HepG2 (cell line): ENCODE results near the gene CHIC2. TPM values are rescaled to one million over a fixed set of nuclear protein-coding genes. Genes with fewer than 3 reads are reported as not detected.

Experiments used
- HNRNPUL1 ChIP-seq: fragments of 200-400 bp; formaldehyde crosslinking; IDR thresholded peaks from 2 replicates; pipeline ENCODE4 v1.6.1; 2017; ENCODE audit warnings: low read depth, mild to moderate bottlenecking, low read length, moderate library complexity
- NFE2L1 ChIP-seq: sonication (generic); formaldehyde crosslinking; IDR thresholded peaks from 2 replicates; pipeline ENCODE4 v1.4.0; 2020; ENCODE audit warnings: missing genetic modification reagents, mild to moderate bottlenecking, borderline replicate concordance
- PATZ1 ChIP-seq: sonication (generic); formaldehyde crosslinking; IDR thresholded peaks from 2 replicates; pipeline ENCODE4 v1.4.0; 2020; ENCODE audit warnings: missing genetic modification reagents
- PHB2 ChIP-seq: fragments of 450-650 bp; IDR thresholded peaks from 2 replicates; pipeline ENCODE4 v1.6.1; 2018; ENCODE audit not compliant: partially characterized antibody
- PRPF4 ChIP-seq: fragments of 200-400 bp; formaldehyde crosslinking; IDR thresholded peaks from 2 replicates; pipeline ENCODE4 v1.6.1; 2016; ENCODE audit warnings: low read length, low read depth; ENCODE audit not compliant: poor library complexity, severe bottlenecking
- RBFOX2 ChIP-seq: fragments of 200-400 bp; formaldehyde crosslinking; IDR thresholded peaks from 2 replicates; pipeline ENCODE4 v1.6.1; 2017; ENCODE audit warnings: low read depth, mild to moderate bottlenecking, low read length
- SALL1 ChIP-seq: sonication (generic); formaldehyde crosslinking; IDR thresholded peaks from 2 replicates; pipeline ENCODE4 v1.8.0; 2022; ENCODE audit warnings: mild to moderate bottlenecking, missing genetic modification reagents
- TEAD3 ChIP-seq: optimal IDR thresholded peaks from 2 replicates; pipeline ENCODE3; 2016; ENCODE audit warnings: borderline replicate concordance
- THYN1 ChIP-seq: sonication (generic); formaldehyde crosslinking; IDR thresholded peaks from 2 replicates; pipeline ENCODE4 v1.8.1; 2023; ENCODE audit warnings: low read depth, mild to moderate bottlenecking, moderate library complexity, missing genetic modification reagents, borderline replicate concordance
- ZFP1 ChIP-seq: IDR thresholded peaks from 2 replicates; pipeline ENCODE4 v1.6.1; 2016
- ZFY ChIP-seq: sonication (generic); formaldehyde crosslinking; IDR thresholded peaks from 2 replicates; pipeline ENCODE4 v1.4.0; 2020; ENCODE audit warnings: missing genetic modification reagents
- ZNF556 ChIP-seq: sonication (generic); formaldehyde crosslinking; IDR thresholded peaks from 2 replicates; pipeline ENCODE4 v1.4.0; 2020; ENCODE audit warnings: mild to moderate bottlenecking, missing genetic modification reagents, borderline replicate concordance
- ZNF609 ChIP-seq: sonication (generic); formaldehyde crosslinking; IDR thresholded peaks from 2 replicates; pipeline ENCODE4 v1.4.0; 2020; ENCODE audit warnings: mild to moderate bottlenecking, missing genetic modification reagents, borderline replicate concordance
- ZNF619 ChIP-seq: sonication (generic); formaldehyde crosslinking; IDR thresholded peaks from 2 replicates; pipeline ENCODE4 v1.4.0; 2020; ENCODE audit warnings: mild to moderate bottlenecking, missing genetic modification reagents
- ZNF678 ChIP-seq: sonication (generic); formaldehyde crosslinking; IDR thresholded peaks from 2 replicates; pipeline ENCODE4 v1.4.0; 2020; ENCODE audit warnings: mild to moderate bottlenecking, missing genetic modification reagents
- ZNF816 ChIP-seq: sonication (generic); formaldehyde crosslinking; IDR thresholded peaks from 2 replicates; pipeline ENCODE4 v1.8.0; 2022; ENCODE audit warnings: missing genetic modification reagents, mild to moderate bottlenecking, borderline replicate concordance
- polyA plus RNA-seq, 8 experiments: library from polyadenylated mRNA; depleted of rRNA in 3 of 8; stranded (reverse) in 7 of 8; unstranded in 1 of 8; fragments of >200 nt; fragmentation: Illumina TruSeq in 4 of 8; extraction: Trizol in 4 of 8; gene quantifications; 2 replicates each; pipeline versions ENCODE4 v1.2.1 to v1.2.3, GENCODE V29; 2011 to 2016; ENCODE audit warnings: low read depth in 4 of 8, missing spikeins in 1 of 8, mixed read lengths in 1 of 8; ENCODE audit not compliant: insufficient read depth in 1 of 8
- total RNA-seq, 5 experiments: library from RNA; depleted of rRNA; stranded (reverse); fragments of >200 nt; fragmentation: Illumina TruSeq; extraction: Trizol; gene quantifications; 2 replicates each; pipeline ENCODE4 v1.2.3, GENCODE V29; 2016; ENCODE audit warnings: low read depth in 1 of 5
- TF ChIP-seq, protein P1 (sequence below): sonication (generic); formaldehyde crosslinking; IDR thresholded peaks from 2 replicates; pipeline ENCODE4 v1.4.0; 2020; ENCODE audit warnings: missing genetic modification reagents
- TF ChIP-seq, protein P2 (sequence below): sonication (generic); formaldehyde crosslinking; IDR thresholded peaks from 2 replicates; pipeline ENCODE4 v1.4.0; 2020; ENCODE audit warnings: mild to moderate bottlenecking, missing genetic modification reagents, borderline replicate concordance

The CHIC2 gene
- total and polyA plus RNA-seq, 2 of the 13 experiments (the other 11 are each of a cell fraction or from before 2014, with no cell fraction given): 10.0 to 17.2 TPM

DNA sequence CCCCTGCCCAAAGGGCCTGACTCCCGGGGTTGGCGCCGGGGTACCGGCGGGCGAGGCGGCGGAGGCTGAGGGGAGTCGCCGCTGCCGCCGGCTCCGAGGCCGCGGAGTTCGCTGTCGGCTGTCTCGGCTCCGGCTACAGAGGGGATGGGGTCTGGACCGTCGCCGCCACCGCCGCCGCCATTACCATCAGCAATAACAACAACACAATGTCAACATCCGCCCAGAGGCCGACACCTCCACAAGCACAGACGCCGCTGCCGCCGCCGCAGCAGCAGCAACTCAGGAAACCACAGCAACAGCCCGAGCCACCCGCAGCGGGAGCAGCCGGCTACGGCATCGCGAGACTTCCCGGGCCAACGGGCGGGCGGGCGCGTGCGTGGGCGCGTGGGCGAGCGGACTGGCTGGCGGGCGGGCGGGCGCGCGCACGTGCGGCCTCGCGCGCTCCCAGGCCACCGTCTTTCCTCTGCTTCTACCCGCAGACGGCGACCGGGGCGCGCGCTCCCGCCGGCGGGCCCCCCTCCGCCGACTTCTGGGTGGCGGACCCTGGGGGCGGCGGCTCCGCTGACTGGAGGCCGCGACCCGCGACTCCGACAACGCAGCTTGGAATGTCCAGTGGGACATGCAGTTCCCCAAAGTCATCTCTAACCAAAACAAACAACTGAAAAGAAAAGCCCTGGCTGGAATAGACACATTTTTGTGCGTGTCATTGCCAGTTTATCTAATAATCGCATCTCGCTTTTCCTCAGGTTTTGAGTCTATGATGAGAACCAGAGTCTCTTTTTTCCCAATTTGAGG lies at the start of gene CHIC2 (continued):
- no peak for TF ChIP-seq ZNF556 (CRISPR knock-in tag)
- peak; percentile 92 for TF ChIP-seq ZFY (CRISPR knock-in tag)
- TF ChIP-seq THYN1 (CRISPR knock-in tag): no peak
- TF ChIP-seq ZNF619 (CRISPR knock-in tag): no peak
- TF ChIP-seq NFE2L1: no peak
- TF ChIP-seq, protein P1, sequence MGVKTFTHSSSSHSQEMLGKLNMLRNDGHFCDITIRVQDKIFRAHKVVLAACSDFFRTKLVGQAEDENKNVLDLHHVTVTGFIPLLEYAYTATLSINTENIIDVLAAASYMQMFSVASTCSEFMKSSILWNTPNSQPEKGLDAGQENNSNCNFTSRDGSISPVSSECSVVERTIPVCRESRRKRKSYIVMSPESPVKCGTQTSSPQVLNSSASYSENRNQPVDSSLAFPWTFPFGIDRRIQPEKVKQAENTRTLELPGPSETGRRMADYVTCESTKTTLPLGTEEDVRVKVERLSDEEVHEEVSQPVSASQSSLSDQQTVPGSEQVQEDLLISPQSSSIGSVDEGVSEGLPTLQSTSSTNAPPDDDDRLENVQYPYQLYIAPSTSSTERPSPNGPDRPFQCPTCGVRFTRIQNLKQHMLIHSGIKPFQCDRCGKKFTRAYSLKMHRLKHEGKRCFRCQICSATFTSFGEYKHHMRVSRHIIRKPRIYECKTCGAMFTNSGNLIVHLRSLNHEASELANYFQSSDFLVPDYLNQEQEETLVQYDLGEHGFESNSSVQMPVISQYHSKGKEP (CRISPR knock-in tag): no peak
- TF ChIP-seq ZNF609 (CRISPR knock-in tag): no peak
- no peak; the same call in 1 of the 2 replicates for TF ChIP-seq ZNF816 (CRISPR knock-in tag)
- no peak for TF ChIP-seq PATZ1 (CRISPR knock-in tag)
- TF ChIP-seq ZNF678 (CRISPR knock-in tag): no peak
- TF ChIP-seq RBFOX2: peak; percentile 90
- TF ChIP-seq HNRNPUL1: no peak
- TF ChIP-seq TEAD3 (CRISPR knock-in tag): no peak
- TF ChIP-seq PRPF4: no peak
- peak; percentile 55 for TF ChIP-seq SALL1 (CRISPR knock-in tag)
- TF ChIP-seq, protein P2, sequence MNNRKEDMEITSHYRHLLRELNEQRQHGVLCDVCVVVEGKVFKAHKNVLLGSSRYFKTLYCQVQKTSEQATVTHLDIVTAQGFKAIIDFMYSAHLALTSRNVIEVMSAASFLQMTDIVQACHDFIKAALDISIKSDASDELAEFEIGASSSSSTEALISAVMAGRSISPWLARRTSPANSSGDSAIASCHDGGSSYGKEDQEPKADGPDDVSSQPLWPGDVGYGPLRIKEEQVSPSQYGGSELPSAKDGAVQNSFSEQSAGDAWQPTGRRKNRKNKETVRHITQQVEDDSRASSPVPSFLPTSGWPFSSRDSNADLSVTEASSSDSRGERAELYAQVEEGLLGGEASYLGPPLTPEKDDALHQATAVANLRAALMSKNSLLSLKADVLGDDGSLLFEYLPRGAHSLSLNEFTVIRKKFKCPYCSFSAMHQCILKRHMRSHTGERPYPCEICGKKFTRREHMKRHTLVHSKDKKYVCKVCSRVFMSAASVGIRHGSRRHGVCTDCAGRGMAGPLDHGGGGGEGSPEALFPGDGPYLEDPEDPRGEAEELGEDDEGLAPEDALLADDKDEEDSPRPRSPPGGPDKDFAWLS (CRISPR knock-in tag): no peak
- TF ChIP-seq ZFP1 (CRISPR knock-in tag): no peak
- TF ChIP-seq PHB2: no peak
